Natural killer cell (primary cell): ENCODE measurements around the gene PFKM. TPM values are rescaled to one million over a fixed set of nuclear protein-coding genes. Genes with fewer than 3 reads are reported as not detected.

Source experiments
- ATAC-seq, 3 donors: fragments of 150-1000 bp in 2 of 3; fragments of 200-7000 bp in 1 of 3; cut with Tn5 transposase; 1 replicate in 1 of 3; 2 replicates in 2 of 3; pipeline ENCODE4 v1.10.0; 2021; ENCODE audit warnings: mild to moderate bottlenecking in 2 of 3, moderate library complexity in 2 of 3
- DNase-seq, 2 donors: peaks; one replicate each; pipeline versions ENCODE4 v3.0.0 to v3.0.0-alpha.2; 2013 to 2021; ENCODE audit warnings: mixed read lengths in 1 of 2
- H3K27ac ChIP-seq: one replicate; pipeline ENCODE4 v1.5.1; 2013; ENCODE audit warnings: mild to moderate bottlenecking, low read length
- H3K27me3 ChIP-seq: one replicate; pipeline ENCODE4 v1.6.1; 2013; ENCODE audit warnings: low read length; ENCODE audit not compliant: control insufficient read depth, insufficient read depth
- H3K36me3 ChIP-seq: one replicate; pipeline ENCODE4 v1.6.1; 2013; ENCODE audit warnings: low read length; ENCODE audit not compliant: control insufficient read depth, insufficient read depth
- H3K4me1 ChIP-seq: one replicate; pipeline ENCODE4 v1.6.1; 2013; ENCODE audit warnings: low read length; ENCODE audit not compliant: control insufficient read depth, insufficient read depth
- H3K4me3 ChIP-seq: one replicate; pipeline ENCODE4 v1.5.1; 2013; ENCODE audit warnings: low read length
- H3K9me3 ChIP-seq: one replicate; pipeline ENCODE4 v1.6.1; 2013; ENCODE audit warnings: low read length; ENCODE audit not compliant: control insufficient read depth, insufficient read depth
- H3K27ac Mint-ChIP-seq, 2 donors: one replicate each; pipeline ENCODE4 v1.8.0; 2022; ENCODE audit warnings: mild to moderate bottlenecking in 2 of 2, mixed read lengths in 2 of 2, moderate library complexity in 1 of 2
- H3K27me3 Mint-ChIP-seq, 2 donors: one replicate each; pipeline ENCODE4 v1.8.0; 2022; ENCODE audit warnings: low read depth in 2 of 2, mixed read lengths in 2 of 2
- H3K36me3 Mint-ChIP-seq: one replicate; pipeline ENCODE4 v1.8.0; 2022; ENCODE audit warnings: mixed read lengths
- H3K4me1 Mint-ChIP-seq, 2 donors: one replicate each; pipeline ENCODE4 v1.8.0; 2022; ENCODE audit warnings: mixed read lengths in 2 of 2
- H3K4me3 Mint-ChIP-seq: one replicate; pipeline ENCODE4 v1.8.0; 2022; ENCODE audit warnings: mild to moderate bottlenecking, moderate library complexity, mixed read lengths
- H3K9me3 Mint-ChIP-seq, 2 donors: one replicate each; pipeline ENCODE4 v1.8.0; 2022; ENCODE audit warnings: mixed read lengths in 2 of 2
- WGBS: methylation state at CpG from one replicate; pipeline ENCODE4 v1.1.7; 2013; ENCODE audit warnings: missing lambda C conversion rate; ENCODE audit not compliant: insufficient coverage; 5-methylcytosine and 5-hydroxymethylcytosine counted together
- intact Hi-C: fragments of 100-400 bp; cut with micrococcal nuclease; formaldehyde crosslinking; loops from one replicate; pipeline ENCODE4 v1.14.2; 2022
- total RNA-seq, 4 donors: library from RNA; stranded (reverse); fragments of 120-200 nt in 1 of 4; gene quantifications; one replicate each; pipeline versions ENCODE4 v1.2.3 to v1.2.4, GENCODE V29; 2013 to 2022
- TF ChIP-seq, protein P1 (sequence below): fragments of 200-600 bp; IDR thresholded peaks from one replicate; pipeline ENCODE4 v1.8.0; 2022; ENCODE audit warnings: antibody characterized with exemption

The PFKM gene
- total RNA-seq, 3 donors from 2014 or later (not counting 1 experiment from before 2014, with no cell fraction given) = 6.2 to 13.5 (median 6.4) TPM

DNA sequence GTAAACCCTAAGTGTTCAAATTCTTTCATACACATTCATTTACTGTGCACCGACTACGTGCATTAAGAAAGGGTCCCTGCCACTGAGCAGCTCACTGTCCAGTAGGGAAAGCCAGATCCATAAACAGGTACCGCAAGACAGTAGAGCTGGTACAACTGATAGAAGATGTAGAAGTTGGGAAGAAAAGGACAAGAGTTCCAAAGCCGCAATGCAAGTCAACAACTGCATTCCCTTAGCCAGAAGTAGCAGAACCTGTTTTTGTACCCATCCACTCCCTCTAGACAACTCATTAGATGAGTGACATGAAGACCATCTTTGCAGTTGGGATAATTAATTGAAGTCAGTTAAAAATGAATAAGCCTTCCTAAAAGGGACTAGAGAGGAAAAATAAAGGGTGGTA is 14.6 kb upstream of the PFKM start:
- Mint-ChIP-seq H3K4me3 (peak overlapping the region; percentile 89), H3K9me3 (no peaks in the 10 kb centered on the region), H3K27ac (peak overlapping the region; percentile 94 to 99), H3K36me3 (no peaks in the 10 kb centered on the region), H3K27me3 (peaks cover 0 to 4% of the 10 kb centered on the region in 2 donors), H3K4me1 (peaks cover 20 to 44% of the 10 kb centered on the region in 2 donors)
- TF ChIP-seq, protein P1, sequence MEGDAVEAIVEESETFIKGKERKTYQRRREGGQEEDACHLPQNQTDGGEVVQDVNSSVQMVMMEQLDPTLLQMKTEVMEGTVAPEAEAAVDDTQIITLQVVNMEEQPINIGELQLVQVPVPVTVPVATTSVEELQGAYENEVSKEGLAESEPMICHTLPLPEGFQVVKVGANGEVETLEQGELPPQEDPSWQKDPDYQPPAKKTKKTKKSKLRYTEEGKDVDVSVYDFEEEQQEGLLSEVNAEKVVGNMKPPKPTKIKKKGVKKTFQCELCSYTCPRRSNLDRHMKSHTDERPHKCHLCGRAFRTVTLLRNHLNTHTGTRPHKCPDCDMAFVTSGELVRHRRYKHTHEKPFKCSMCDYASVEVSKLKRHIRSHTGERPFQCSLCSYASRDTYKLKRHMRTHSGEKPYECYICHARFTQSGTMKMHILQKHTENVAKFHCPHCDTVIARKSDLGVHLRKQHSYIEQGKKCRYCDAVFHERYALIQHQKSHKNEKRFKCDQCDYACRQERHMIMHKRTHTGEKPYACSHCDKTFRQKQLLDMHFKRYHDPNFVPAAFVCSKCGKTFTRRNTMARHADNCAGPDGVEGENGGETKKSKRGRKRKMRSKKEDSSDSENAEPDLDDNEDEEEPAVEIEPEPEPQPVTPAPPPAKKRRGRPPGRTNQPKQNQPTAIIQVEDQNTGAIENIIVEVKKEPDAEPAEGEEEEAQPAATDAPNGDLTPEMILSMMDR = no peak
- Histone ChIP-seq H3K4me3 (no peak overlapping the region), H3K4me1 (peaks cover 13% of the 10 kb centered on the region), H3K27ac (peak overlapping the region; percentile 98), H3K36me3 (peaks cover 2% of the 10 kb centered on the region), H3K27me3 (no peaks in the 10 kb centered on the region), H3K9me3 (no peaks in the 10 kb centered on the region)
- DNase-seq (peak in 1 of 2 donors; percentile 8), ATAC-seq (no peak)
- 74% methylated on average over 4 of the region's 4 CpGs for WGBS
- intact Hi-C loops = no loop called here

DNA sequence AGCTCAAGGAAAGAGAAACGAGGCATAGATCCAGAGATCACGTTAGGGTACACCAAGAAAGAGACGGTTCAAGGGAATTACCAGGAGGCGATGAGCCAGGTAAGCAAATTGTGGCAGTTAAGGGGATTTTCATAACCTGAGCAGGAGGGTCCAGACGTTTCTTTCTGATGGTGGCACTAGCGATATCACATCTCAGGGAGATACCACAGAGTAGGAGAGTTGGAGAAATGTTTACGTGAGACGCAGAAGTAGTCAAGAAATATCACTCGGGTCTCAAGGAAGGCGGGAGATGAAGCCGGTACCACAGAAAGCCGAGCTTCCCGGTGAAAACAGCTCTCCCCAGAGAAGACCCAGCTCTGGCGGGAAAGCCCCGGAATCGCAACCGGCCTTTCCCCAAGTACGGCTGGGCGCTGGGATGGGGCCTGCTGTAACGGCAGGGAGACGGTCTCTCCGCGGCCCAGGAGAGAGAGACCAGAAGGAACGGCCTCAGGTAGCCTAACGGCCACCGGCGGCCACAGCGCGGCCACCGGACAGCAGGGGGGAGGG is 13.8 kb upstream of the PFKM start:
- TF ChIP-seq, protein P1 = no peak
- Histone ChIP-seq H3K9me3 (no peaks in the 10 kb centered on the region), H3K4me3 (peak overlapping the region; percentile 87), H3K27me3 (no peaks in the 10 kb centered on the region), H3K36me3 (no peaks in the 10 kb centered on the region), H3K27ac (peak overlapping the region; percentile 98), H3K4me1 (peaks cover 13% of the 10 kb centered on the region)
- peak; percentile 55 to 61 (median 59) for ATAC-seq
- no peaks in the 10 kb centered on the region for H3K9me3 Mint-ChIP-seq
- no peaks in the 10 kb centered on the region for H3K36me3 Mint-ChIP-seq
- intact Hi-C loops = loop anchor here (5.0 kb wide), 1 partner anchor 293 kb away; no protein-coding TSS in a partner anchor
- peak; percentile 63 to 83 for DNase-seq
- peaks cover 7 to 9% of the 10 kb centered on the region in 2 donors for H3K27me3 Mint-ChIP-seq
- H3K4me1 Mint-ChIP-seq = peaks cover 20 to 44% of the 10 kb centered on the region in 2 donors
- peak overlapping the region; percentile 89 for H3K4me3 Mint-ChIP-seq
- peak overlapping the region; percentile 94 to 99 for H3K27ac Mint-ChIP-seq
- under 1% methylated on average over 30 of the region's 30 CpGs for whole genome bisulfite sequencing

DNA sequence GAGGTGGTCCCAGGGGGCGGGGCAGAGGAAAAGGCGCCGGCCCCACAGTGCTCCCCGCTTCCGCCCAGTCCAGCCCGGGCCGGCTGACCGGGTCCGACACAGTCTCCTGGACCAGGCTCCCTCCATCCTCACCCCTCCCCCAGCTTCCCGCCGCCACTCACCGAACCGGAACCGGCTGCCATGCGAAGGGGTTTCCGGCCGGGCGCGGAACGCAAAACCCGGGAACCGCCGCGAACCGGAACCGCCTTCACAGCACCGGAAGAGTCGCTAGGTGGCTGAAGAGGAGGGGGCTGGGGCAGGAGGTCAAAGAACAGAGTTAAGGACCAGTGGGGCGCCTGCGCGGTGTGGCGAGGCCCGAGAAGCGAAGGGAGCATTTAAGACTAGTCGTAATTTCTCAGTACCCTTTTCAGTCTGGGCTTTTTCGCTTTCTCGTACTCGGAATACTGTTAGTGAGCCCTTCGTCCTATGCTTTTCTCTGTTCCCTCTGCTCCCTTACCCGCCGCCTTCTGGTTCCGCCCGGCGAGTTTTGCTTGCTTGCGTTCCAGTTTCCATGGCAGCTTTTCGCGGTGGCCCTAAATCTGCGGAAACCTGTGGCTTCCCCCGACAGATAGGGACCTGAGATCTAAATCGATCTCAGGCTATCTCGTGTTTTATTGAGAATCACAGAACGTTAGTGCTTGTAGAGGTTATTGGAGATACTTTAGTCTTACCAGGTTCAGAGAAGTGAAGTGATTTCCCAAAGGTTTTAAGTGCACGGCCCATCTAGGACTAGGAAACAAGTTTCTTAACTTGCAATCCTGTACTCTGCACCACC is 13.1 kb upstream of the PFKM start, which contains the start of gene SENP1:
Gene SENP1 (minus strand): TSS at position 213 of the 814 bp plus-strand sequence. CDS start 4,607 bp downstream, outside the sequence.
- H3K9me3 ChIP-seq = no peaks in the 10 kb centered on the region
- intact Hi-C loops = loop anchor here (1.0 to 5.0 kb wide), 3 partner anchors 51 to 294 kb away; partner anchors contain the start of gene ASB8
- Mint-ChIP-seq H3K9me3 (no peaks in the 10 kb centered on the region), H3K36me3 (no peaks in the 10 kb centered on the region), H3K4me1 (peaks cover 20 to 44% of the 10 kb centered on the region in 2 donors), H3K4me3 (peak within 1 kb of the TSS; percentile 89), H3K27ac (peak within 1 kb of the TSS; percentile 94 to 99), H3K27me3 (peaks cover 7 to 9% of the 10 kb centered on the region in 2 donors)
- ATAC-seq (peak; percentile 81 to 88 (median 86)), DNase-seq (peak; percentile 87 to 94)
- WGBS = under 1% methylated on average over 53 of the region's 53 CpGs
- no peaks in the 10 kb centered on the region for H3K36me3 ChIP-seq
- H3K4me3 ChIP-seq = peak within 1 kb of the TSS; percentile 87
- H3K27ac ChIP-seq = peak within 1 kb of the TSS; percentile 98
- H3K4me1 ChIP-seq = peaks cover 13% of the 10 kb centered on the region
- H3K27me3 ChIP-seq = no peaks in the 10 kb centered on the region
- TF ChIP-seq, protein P1 = peak; percentile 19
